NCI-H526 treated with DMSO at 0.1 percent for 48 hours (cell line): ENCODE results near the gene DOCK4.

Experiments used
- DNase-seq: peaks from one replicate; lab custom pipeline; 2025; lab: John Stamatoyannopoulos, UW

The DOCK4 gene

DNA sequence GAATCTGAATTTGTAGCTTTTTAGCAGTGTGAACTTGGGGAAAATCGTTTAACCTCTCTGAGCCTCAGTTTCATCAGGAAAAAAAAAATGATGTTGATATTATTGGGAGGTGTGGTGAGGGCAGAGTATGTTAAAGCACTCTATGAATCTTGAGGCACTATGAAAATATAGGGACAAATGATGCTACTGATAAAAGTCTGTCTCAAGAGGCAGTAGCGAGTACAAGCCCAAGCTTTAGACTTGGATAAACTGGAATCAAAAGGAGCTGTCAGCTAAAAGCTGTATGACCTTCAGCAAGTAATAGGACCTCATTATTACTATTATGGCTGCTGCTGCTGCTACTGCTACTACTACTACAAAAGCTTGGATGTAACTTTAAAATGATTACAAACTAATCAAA lies 8.7 kb upstream of the DOCK4 start:
- DNase-seq = no peak

DNA sequence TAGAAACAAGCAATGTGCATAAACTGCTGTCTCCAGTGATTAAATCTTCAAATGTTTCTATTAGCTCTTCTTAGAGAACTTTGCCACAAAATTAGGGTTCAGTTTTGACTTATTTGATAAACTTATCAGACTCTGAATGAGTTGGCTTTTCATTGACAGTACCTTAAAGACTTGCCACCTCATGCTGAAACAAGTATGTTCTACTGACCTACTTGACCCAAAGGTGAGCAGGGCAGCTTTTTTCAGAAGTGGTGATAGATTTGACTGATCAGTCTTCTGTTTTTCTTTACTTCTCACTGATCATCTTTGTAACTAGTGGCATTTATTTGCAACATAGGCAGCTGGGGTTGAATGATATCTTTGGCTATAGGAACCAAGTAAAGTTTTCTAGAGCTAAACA lies 8.1 kb upstream of the DOCK4 start:
- DNase-seq = no peak

DNA sequence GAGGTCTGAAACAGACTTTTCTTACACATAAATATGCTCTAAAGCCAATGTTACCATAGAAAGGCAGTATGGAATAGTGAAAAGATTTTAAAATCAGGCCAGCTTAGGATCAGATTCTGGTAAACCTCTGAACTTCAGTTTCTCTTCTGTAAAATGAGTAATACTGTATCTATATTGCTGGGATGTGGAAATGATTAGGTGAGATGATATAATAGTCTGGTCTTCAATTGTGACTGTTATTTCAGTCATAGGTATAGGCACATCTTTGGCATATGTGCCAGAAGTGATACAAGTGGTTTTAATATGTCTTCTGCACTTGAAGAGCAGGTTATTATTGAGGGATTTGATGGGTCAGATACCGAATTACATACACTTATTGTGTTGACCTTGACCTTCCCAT lies 7.5 kb upstream of the DOCK4 start:
- no peak for DNase-seq

DNA sequence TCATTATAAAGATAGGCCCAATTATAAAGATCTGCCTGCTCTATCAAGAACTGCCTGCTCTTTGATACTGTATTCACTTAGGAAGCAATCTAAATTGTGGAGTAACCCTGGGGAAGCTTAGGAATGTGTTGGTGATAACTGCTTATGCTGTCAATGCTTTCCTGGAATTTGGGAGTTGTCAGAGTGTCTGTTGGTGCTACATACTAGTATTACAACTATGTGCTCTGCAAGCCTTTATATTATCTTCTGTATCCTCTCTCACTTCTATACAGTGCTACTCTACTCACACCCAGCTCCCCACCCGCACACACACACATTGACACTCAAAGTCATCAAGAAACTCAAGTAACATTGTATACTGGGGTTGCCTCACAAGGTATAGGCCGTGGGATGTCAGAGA lies 6.4 kb upstream of the DOCK4 start:
- no peak for DNase-seq

DNA sequence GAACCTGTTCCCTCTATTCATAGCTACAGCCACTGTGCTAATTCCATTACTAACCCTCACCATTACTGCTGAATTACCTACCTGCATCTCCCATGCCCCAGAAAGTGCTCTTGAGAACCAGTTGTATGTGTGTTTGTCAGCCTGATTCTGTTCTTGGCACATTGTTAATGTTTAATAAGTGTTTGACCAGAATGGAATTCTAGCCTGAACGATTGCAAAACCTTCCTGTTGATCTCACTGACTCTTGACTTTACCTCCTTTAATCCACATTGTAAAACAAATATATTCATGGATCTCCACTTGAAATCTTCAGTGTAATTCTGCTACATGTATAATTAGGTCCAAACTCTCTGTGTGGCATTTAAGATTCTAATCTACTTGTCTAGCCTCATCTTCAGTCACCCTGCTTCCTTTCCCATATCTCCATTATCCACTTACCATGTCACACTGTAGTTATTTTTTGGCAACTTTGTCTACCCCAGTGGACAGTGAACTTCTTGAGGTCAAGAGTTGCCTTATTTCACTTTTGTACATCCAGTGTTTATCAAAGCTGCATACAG lies 5.2 kb upstream of the DOCK4 start:
- DNase-seq = no peak

DNA sequence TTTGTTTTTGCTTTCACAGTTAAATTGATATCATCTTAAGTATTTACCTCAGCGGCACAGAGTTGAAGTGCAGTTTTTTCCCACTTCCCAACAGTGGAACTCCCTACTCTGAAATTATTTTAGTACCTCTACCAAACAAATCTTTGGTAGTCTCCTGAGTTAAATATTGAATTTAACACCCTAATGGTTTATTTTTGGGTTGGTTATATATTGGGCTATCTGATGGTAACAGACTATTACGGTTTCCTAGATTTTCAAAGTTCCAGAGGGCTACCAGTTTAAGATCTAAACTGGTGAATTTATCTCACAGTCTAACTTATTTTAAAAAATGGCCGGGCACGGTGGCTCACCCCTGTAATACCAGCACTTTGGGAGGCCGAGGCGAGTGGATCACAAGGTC lies 1.6 kb upstream of the DOCK4 start:
- DNase-seq = no peak

DNA sequence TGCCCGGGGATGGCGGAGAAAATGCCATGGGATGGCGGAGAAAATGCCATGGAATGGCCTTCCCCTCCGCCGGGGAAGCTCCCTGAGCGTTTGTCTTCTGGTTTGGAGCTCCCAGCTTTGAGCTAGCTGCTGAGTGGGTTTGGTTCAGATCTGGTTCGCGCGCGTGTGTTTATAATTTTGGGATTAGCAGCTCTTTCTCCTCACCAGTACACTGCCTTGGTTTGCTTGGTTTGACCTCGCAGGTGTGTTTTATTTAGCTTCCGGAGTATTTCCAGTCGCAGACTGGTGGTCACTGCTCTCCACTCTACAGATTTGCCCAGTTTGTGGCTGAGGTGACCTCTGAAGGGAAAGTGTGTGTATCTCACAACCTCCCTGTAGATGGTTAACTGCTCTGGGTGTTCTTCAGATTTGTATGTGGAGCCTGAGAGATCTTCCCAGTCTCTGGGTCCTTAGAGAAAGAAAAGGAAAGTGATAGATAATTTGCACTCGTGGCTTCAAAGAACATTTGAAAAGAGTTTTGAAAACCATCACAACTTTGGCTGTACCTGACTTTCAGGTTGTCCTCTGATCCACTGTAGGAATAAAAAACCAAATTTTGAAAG lies 893 bp upstream of the DOCK4 start:
- DNase-seq = peak; percentile 39

DNA sequence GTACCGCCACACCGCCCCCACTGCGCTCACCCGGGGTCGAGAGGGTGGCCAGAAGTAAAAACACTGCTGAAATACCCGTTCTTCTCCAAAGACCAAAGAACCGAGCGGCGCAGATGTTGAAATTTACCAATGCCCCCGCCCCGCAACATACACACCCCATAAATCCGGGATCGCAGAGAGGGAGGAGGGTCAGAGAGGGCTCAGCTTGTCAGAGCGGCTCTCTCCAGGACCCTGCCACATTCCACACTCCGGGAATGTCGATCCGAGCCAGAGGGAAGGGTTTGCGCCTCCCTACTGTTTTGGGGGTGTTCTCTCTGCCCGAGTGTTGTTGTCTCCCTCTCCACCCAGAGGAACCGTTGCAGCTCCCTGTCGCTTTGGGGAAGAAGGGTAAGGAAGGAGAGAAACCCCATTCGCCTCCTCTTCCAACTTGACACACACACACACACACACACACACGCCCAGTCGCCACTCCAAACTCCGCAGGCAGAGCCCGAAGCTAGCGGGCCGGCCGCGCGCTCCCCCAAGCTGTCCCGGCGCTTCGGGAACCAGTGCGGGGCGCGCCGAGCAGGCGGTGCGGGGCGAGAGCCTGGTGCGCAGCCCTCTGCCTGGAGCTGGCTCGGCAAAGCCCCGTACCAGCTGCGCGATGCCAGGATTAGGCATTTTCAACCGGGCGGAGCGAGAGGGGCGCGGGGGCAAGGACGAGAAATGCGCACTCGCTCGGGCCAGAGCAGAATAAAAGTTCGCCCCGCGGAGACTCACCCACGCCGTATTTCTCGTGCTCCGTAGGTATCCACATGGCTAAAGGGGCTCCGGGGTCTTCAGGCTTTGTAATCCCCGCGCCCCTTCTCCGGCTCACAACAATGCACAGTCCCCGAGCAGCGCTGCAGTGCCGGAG lies 609 bp downstream of the DOCK4 start:
- DNase-seq = peak; percentile 80

DNA sequence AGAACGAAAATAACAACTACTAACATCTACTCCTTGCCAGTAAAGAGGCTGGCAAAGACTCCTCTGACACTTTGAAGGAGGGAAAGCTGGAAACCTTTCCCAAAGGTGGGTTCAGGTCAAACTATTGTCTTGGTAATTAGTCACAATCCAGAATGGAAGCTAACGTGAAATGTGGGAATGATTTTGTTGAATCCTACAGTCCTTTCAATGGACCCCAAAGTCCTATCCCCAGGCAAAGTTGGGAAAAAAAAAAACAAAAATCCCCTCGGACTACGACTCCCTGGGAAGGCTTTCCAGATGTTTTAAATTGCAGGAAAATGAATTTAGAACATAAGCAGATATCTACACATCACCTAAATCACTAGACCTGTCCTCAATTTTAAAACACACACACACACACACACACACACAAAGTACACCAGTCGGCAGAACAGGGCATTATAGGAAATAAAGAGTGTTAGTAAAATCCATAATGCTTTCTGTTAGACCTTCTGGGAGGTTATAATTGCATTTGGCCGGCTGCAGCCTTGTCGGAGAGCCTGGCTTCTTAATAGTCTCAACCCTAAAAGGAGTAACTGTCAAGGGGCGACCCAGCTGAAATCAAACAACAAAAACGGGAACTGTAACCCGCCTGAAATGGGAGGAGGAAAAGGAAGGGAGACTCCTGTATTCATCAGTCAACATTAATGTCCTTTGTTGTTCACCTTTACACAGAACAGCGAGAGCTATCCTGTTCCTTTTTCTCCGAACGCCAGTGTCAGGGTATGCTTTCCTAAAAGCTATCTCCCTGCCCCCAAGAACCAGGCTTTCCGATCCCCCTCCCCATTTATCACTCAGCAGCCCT lies 1.5 kb downstream of the DOCK4 start:
- peak; percentile 34 for DNase-seq

DNA sequence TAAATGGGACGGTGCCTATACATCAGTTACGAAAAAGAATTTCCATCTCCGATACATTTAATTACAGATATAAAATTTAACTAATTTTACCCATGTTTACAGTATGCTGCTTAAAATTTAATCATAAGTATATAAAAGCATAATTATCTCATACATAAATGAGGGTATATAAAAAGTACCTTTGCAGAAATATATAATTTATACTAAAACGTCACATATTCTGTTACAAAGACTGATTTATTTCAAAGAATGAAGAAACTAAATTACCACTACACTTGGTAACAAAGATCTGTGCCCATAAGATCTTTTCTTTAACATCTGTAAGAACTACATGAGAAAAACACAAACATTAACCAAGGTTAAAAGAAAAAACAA lies 2.8 kb downstream of the DOCK4 start:
- no peak for DNase-seq

DNA sequence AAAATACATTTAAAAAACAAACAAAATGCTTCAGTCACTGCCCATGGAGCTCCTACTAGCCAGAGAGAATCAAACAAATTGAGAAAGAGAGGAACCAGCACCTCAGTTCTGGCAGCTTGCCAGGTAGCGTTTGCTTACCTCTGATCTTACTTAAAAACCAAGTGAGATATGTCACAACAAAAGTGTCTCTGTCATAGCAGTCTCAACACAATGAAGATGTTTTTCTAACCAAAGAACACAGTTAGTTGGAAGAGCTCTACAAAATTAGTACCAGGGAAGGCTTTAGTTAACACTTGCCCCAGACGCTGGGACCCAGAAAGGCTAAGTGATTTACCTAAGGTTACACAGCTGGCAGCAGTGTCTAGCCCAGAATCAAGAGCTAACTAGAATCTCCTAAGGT lies 3.4 kb downstream of the DOCK4 start:
- DNase-seq = no peak

DNA sequence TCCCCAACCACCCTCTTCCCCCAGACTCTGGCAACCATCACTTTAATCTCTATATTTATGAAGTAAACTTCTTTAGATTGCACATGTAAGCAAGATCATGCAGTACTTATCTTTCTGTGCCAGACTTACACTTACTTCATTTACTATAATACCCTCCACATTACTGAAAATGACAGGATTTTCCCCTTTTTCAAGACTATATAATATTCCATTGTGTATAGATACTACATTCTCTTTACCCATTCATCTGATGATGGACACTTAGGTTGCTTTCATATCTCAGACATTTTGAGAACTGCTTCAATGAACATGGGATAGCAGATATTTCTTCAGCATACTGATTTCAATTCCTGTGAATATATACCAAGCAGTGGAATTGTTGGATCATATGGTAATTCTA lies 4.4 kb downstream of the DOCK4 start:
- DNase-seq = no peak

DNA sequence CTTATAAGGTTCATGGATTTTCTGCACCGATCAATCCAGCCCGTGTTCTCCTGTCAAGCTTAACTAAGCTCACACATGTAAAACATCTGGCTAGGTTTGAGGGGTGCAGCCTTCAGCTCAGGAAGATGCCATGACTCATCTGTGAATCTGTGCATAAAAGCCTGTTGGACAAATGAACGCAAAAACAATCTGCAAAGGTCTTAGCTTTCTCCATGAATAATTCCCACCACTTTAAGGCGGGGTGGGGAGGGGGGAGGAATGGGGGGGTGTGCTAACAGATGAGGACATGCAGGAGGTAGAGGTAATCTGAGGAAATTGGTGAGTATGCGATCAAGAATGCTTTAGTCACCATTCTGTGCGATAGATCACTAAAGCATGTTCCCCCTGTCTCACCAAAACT lies 4.8 kb downstream of the DOCK4 start:
- DNase-seq = no peak

DNA sequence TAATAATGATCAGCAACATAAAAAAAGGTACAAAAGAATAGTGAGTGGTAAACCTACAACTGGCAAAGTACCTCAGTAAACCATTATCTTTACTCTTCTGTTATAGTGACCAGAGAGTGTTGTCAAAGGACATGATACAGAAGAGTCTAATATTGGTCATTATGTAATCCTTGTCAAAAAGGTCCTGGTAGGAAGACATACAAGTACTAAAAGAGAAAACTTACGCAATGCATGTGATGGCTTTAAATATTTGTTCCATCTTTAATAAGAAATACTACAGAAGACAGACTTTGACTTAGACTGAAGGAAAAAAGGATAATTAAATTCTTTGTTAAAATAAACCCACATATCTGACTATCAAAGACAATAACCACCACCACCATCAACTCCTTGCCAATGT lies 6.5 kb downstream of the DOCK4 start:
- no peak for DNase-seq

DNA sequence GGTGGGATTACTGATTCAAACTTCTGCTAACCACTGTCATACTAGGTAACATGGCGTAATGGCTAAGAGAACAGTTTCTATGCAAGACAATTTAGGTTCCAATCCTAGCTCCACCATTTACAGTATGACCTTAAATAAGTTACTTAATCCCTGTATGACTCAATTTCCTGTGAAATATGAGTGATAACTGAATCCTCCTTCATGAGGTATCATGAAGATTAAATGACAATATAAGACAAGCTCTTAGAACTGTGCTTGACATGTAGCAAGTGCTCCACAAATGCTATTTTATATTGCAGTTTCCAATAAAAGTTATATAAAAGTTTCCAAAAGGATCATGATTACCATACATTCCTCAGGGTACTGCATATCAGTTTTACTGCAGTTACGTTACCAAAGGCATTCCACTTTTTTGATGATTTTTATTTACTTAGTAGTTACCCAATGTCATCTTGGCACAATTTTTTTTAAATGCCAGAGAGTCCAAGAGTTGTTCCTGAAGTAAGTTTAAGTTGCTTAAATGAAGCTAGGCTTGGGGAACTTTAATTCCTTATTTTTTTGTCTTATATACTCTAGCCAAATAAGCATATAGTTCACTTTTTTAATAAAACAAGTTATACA lies 7.1 kb downstream of the DOCK4 start:
- DNase-seq = no peak

DNA sequence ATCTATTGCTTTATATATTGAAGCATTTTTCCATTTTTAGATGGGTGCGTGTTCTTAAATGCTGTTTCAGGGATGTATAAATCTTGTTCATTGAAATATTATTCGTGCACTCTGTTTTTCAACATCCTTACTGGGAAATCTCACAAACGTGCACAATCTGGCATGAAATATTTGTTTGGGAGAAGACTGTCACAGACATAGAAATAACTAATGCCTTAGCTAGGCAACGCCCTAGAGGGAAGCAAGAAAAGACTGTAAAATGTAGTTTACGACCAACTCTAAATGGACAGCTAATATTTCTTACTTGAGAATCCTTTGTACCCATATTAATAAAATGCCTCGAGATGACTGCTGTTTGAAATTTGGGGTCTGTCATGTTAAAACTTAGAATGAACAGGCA lies 8.9 kb downstream of the DOCK4 start:
- DNase-seq = no peak

DNA sequence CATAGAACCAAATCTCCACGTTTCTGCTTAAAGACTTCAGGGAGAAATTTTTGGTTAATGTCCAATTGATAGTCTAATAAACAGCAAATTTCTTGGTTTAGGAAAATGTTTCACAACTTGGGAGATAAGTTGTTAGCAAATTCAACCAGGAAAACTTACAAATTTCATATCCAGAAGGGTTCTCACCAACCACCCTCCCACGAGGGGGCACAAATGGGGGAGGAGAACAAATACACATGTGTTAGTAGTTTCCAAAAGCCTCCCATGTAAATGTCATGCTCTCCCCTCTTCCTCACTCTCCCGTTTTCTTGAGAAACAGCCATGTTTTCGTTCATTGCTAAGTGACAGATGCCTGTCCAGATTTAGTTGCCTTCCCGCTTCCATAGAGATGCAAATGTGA lies 10.5 kb downstream of the DOCK4 start:
- DNase-seq = no peak

DNA sequence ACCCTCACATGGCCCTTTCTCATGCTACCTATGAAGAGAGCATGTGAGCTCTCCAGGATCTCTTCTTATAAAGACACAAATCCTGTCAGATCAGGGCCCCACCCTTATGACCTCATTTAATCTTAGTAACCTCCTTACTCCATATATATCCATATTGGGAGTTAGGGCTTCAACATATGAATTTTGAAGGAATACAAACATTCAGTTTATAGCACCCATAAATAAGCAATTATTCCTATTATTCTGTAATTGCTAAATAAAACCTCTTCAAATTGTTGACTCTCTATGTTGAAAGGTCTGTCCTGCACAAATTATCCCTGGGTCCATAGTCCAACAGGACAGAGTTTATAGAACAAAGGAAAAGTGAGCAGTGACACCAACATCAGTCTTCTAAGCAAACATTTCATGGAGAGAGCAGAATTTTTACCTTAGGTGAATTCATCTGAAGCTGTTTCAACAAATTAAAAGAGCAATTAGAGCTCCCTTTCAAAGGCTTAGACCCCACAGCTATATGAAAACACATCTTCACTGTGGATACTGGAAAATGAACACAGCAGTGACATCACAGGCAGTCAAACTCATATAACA lies 12.2 kb downstream of the DOCK4 start:
- DNase-seq = no peak

DNA sequence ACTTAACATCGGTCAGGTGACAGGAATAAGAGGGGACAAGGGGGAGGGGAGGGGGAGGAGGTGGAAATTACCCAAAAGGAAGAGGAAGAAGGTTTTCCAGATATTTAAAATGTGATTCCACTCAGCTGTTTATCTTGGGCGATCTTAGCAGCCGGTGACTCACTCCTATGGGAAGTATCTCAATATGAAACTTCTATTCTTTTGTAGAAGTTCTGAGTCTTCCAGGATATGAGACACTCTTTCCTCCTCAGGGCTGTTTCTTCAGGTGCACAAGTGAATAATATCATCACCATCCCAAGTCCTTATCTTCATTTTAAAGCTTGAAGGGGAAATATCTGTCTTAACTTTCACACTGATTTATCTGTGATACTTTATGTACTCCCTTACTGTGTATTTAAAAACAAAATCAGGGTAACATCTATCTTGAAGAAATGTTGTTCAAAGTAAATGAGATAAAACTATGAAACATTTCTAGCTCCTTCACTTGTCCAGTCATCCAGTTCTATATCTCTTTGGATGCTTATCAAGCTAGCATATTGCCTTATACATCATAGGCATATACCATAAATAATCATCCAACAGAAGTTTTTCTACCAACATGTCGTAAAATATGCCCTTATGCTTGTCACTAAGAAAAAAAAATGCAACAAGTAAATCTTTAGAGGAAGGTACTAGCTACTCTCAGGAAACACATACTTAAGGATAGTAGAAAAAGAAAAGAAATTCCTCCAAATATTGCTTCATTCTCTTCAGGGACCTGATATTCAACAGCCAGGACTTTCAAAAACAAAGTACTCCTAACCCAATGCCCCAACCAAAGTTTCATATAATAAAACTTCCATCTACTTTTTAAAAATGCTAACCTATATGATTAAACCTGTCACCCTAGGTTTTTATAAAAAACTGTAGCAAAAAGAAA lies 13.7 kb downstream of the DOCK4 start:
- DNase-seq = no peak

DNA sequence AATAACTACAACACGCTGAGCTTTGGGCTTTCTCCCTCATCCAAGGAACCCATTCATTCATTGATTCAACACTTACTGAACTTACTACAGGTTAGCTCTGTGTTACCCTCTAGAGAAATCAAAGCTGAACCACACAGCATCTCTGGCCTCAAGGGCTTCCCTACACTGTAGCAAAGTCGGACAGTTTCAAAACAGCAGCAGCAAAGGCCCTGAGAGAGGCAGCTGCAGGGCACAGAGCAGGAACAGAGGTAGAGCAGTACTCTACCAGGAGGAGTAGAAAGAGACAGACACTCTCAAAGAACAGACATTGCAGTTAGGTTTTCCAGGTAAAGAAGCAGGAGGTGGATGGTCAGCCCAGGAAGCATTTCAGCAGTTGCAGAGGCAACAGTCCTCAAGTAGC lies 16.1 kb downstream of the DOCK4 start:
- DNase-seq = no peak

DNA sequence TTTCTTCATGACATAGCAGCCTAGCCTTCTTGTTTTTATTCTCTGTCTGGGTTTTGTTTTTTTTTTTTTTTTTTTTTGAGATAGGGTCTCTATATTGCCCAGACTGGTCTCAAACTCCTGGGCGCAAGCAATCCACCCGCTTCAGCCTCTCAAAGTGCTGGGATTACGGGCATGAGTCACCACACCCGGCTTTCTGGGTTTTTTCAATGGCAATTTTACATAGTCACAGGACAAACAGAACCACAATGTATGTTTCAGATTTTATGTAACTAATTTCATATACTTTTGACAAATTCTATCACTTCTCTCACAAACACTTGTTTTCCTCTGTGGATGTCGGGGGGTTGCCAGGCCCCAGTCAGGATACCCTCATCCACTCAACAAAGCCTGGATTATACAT lies 16.5 kb downstream of the DOCK4 start:
- DNase-seq = no peak
